Thyroid gland (tissue), 4 donors: ENCODE measurements around the gene MRPL10. TPM values are rescaled to one million over a fixed set of nuclear protein-coding genes. Genes with fewer than 3 reads are reported as not detected.

Experiments used
- DNase-seq, 2 donors: peaks; one replicate each; pipeline ENCODE4 v3.0.0-alpha.2; 2019
- H3K27ac ChIP-seq, 3 donors: fragments of 200-600 bp; sonication (generic); 1 replicate in 2 of 3; 2 replicates in 1 of 3; pipeline ENCODE4 v1.5.1; 2016 to 2019; ENCODE audit warnings: mild to moderate bottlenecking in 1 of 3, moderate library complexity in 1 of 3
- H3K27me3 ChIP-seq: fragments of 200-600 bp; sonication (generic); one replicate; pipeline ENCODE4 v1.5.1; 2019
- H3K36me3 ChIP-seq, 2 donors: fragments of 200-600 bp; sonication (generic); one replicate each; pipeline ENCODE4 v1.5.1; 2016 to 2019
- H3K4me1 ChIP-seq, 2 donors: fragments of 200-600 bp; sonication (generic); one replicate each; pipeline ENCODE4 v1.5.1; 2017 to 2019
- H3K4me3 ChIP-seq, 3 donors: fragments of 200-600 bp; sonication (generic); replicated peaks in 1 of 3; 1 replicate in 2 of 3; 2 replicates in 1 of 3; pipeline ENCODE4 v1.5.1; 2016; ENCODE audit warnings: mild to moderate bottlenecking in 1 of 3
- H3K9me3 ChIP-seq: fragments of 200-600 bp; sonication (generic); one replicate; pipeline ENCODE4 v1.5.1; 2017
- POLR2A ChIP-seq, 2 donors: fragments of 450-650 bp; IDR thresholded peaks; one replicate each; pipeline ENCODE4 v1.6.1; 2017; ENCODE audit warnings: antibody characterized with exemption in 2 of 2, mild to moderate bottlenecking in 2 of 2, moderate library complexity in 1 of 2
- WGBS, 2 donors: methylation state at CpG; one replicate each; pipeline ENCODE4 v1.1.5; 2017; 5-methylcytosine and 5-hydroxymethylcytosine counted together
- intact Hi-C: fragments of 100-400 bp; cut with DNase I; formaldehyde crosslinking; loops from one replicate; pipeline ENCODE4 v1.15.1; 2023
- total RNA-seq, 4 donors: library from RNA; depleted of rRNA; stranded (reverse); fragments of >200 nt; gene quantifications; one replicate each; pipeline ENCODE4 v1.2.3, GENCODE V29; 2016
- TF ChIP-seq, protein P1 (sequence below), 6 experiments: fragments of 200-600 bp in 3 of 6; fragments of 450-650 bp in 3 of 6; sonication (generic) in 3 of 6; IDR thresholded peaks; one replicate each; pipeline ENCODE4 v1.5.1; 2016 to 2019; ENCODE audit warnings: antibody characterized with exemption in 6 of 6, mild to moderate bottlenecking in 2 of 6, inconsistent platforms in 1 of 6, moderate library complexity in 1 of 6

The MRPL10 gene
- total RNA-seq, 4 donors from 2014 or later: 36.1 to 51.9 (median 39.1) TPM

DNA sequence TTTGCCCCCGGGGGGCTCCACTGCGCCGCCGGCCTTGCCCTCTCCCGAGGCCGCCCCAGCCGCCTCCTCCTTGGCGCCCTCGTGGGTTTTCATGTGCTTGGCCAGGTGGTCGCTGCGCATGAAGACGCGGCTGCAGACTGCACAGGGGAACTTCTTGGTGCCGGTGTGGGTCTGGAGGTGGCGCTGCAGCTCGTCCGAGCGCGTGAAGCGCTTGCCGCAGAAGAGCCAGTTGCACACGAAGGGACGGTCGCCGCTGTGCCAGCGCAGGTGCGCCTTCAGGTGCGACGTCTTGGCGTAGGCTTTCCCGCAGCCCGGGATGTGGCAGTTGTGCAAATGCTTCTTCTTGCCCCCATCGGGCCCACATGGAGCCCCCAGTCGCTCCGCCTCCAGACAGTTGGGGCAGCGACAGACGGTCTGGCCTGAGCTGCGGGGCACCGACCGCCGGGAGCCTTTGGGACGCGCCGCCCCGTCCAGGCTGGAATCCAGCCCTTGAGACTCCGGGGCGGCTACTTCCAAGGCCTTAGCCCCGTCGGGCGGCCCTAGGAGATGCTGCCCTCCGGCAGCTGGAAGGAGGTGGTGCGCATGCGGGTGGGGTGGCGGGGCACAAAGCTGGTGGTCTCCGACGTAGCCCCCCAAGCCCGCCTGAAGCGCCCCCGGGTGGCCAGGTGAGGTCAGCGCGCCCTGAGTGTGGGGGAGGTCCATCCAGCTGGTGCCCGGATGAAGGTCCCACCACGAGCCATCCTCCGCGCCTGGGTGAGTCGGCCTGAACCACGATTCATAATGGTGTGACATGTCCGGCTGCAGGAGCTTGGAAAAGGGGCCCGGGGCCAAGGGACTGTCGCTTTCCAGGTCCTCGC is 16.2 kb upstream of the MRPL10 start:
- DNase-seq: peak in 1 of 2 donors; percentile 17
- intact Hi-C loops: loop anchor here (5.0 kb wide), 1 partner anchor 170 kb away; no protein-coding TSS in a partner anchor
- TF ChIP-seq, protein P1, sequence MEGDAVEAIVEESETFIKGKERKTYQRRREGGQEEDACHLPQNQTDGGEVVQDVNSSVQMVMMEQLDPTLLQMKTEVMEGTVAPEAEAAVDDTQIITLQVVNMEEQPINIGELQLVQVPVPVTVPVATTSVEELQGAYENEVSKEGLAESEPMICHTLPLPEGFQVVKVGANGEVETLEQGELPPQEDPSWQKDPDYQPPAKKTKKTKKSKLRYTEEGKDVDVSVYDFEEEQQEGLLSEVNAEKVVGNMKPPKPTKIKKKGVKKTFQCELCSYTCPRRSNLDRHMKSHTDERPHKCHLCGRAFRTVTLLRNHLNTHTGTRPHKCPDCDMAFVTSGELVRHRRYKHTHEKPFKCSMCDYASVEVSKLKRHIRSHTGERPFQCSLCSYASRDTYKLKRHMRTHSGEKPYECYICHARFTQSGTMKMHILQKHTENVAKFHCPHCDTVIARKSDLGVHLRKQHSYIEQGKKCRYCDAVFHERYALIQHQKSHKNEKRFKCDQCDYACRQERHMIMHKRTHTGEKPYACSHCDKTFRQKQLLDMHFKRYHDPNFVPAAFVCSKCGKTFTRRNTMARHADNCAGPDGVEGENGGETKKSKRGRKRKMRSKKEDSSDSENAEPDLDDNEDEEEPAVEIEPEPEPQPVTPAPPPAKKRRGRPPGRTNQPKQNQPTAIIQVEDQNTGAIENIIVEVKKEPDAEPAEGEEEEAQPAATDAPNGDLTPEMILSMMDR (IDR thresholded peaks at IDR 0.05): peak in 3 of 6 experiments; percentile 8 to 23 (median 12)
- no peak for TF ChIP-seq POLR2A (IDR thresholded peaks at IDR 0.05)
- Histone ChIP-seq H3K27me3 (peaks cover 30% of the 10 kb centered on the region), H3K27ac (no peak overlapping the region), H3K4me1 (peaks cover 11 to 37% of the 10 kb centered on the region in 2 donors), H3K4me3 (no peak overlapping the region), H3K9me3 (no peaks in the 10 kb centered on the region), H3K36me3 (no peaks in the 10 kb centered on the region)
- 25% methylated on average over 7 of the region's 71 CpGs; no CpG with 5 or more reads in 1 of the 2 donors for WGBS, 2 donors

DNA sequence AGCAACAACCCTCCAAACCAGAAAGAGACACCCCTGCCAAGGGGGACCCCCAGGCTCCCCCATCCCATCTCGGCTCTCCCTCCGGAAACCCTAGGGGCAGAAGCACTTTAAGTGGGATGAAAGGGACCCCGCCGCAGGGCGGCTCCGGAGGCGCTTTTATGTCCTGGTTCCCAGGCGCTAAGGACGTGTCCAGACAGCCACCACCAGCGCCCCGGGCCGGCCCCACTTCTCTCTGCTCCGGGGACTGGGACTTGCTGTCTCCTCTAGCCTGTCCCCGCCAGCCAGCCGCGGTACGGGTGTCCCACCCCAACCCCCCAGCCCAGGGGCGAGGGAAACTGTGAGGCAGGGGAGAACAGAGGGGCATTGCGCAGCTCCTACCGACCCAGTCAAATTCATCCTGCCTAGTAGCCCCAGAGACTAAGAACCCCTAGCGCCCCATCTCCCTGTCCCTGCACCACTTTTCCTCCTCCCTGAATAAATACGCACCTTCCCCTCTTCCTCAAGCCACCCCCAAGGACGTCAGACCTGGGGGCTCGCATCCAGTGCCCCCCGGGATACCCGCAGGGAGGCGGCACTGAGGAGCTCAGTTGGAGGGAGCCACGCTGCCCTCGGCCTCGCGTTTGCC is 15.5 kb upstream of the MRPL10 start:
- Histone ChIP-seq H3K4me3 (no peak overlapping the region), H3K4me1 (peaks cover 11 to 34% of the 10 kb centered on the region in 2 donors), H3K27me3 (peaks cover 23% of the 10 kb centered on the region), H3K36me3 (no peaks in the 10 kb centered on the region), H3K27ac (no peak overlapping the region), H3K9me3 (no peaks in the 10 kb centered on the region)
- WGBS, 2 donors: 15 to 21% methylated on average over 8 to 13 of the region's 31 CpGs
- intact Hi-C loops: loop anchor here (5.0 kb wide), 1 partner anchor 170 kb away; no protein-coding TSS in a partner anchor
- TF ChIP-seq, protein P1 (IDR thresholded peaks at IDR 0.05): no peak
- no peak for TF ChIP-seq POLR2A (IDR thresholded peaks at IDR 0.05)
- DNase-seq: no peak

DNA sequence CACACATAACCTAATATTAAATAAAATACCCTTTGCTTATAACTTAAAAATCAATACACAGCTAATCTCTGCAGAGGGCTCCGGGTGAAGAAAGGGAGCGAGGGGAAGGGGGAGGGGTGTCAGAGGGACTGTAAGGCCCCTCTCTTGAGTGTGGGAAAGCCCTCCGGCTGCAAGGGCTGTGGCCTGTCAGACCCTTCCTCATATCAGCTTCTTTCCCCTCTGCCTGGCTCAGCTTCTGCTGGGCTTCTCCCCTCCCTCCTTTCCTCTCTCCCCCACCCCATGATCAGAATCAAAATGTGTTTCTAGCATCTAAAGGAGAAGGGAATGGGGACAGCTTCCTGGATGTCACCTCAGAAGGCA is 14.4 kb upstream of the MRPL10 start:
- intact Hi-C loops: loop anchor here (5.0 kb wide), 1 partner anchor 172 kb away; no protein-coding TSS in a partner anchor
- no peaks in the 10 kb centered on the region for H3K36me3 ChIP-seq
- DNase-seq: no peak
- H3K27me3 ChIP-seq: peaks cover 22% of the 10 kb centered on the region
- H3K9me3 ChIP-seq: no peaks in the 10 kb centered on the region
- H3K27ac ChIP-seq: no peak overlapping the region
- no peak for TF ChIP-seq POLR2A (IDR thresholded peaks at IDR 0.05)
- TF ChIP-seq, protein P1 (IDR thresholded peaks at IDR 0.05): no peak
- H3K4me1 ChIP-seq: peaks cover 1 to 30% of the 10 kb centered on the region in 2 donors
- H3K4me3 ChIP-seq: no peak overlapping the region
- WGBS, 2 donors: 67 to 77% methylated on average over 3 of the region's 3 CpGs

DNA sequence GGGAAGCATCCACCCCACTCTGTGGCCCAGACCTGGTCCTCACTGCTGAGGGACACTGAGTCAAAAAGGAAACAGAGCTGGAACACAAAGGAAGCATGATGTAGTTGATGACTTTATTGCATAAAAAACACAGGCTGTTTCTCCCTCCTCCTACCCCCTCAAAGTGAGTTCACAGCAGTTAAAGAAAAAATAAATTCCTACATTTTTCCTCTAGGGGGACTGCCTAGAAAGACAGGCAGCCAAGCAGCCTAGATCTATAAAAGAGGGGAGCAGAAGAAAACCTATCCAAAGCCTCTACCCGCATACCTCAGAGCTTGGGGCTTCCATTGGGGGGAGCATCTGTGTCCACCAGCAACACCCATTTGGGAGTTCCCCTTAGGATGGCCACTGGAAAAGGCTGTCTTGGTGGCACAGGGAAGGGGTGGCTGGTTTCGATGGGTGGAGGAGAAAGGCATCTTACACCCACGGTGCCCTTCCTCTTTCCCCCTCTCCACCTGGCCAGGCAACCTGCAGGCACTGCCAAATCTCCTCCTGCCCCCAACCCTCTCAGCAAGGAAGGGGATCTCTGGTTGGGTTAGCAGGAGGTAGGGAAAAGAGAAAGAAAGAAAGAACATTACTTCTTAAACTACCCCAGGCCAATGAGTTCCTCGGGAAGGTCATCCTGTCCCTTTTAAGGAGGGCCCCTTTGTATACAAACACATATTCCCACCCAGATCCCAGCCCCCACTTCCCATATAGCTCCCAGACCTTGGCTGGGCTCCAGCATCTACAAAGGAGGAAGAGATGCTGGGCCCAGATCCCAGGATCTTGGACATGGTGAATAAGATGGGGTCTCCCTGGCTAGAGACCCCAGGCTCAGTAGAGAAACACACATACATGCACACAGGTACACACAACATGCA is 13.7 kb upstream of the MRPL10 start:
- H3K9me3 ChIP-seq: no peaks in the 10 kb centered on the region
- no peak overlapping the region for H3K4me3 ChIP-seq
- H3K27me3 ChIP-seq: peaks cover 22% of the 10 kb centered on the region
- H3K4me1 ChIP-seq: peaks cover 3 to 33% of the 10 kb centered on the region in 2 donors
- no peak overlapping the region for H3K27ac ChIP-seq
- 48 to 67% methylated on average over 2 to 4 of the region's 4 CpGs for WGBS, 2 donors
- no peaks in the 10 kb centered on the region for H3K36me3 ChIP-seq
- no peak for DNase-seq
- intact Hi-C loops: loop anchor here (5.0 kb wide), 1 partner anchor 172 kb away; no protein-coding TSS in a partner anchor
- no peak for TF ChIP-seq POLR2A (IDR thresholded peaks at IDR 0.05)
- TF ChIP-seq, protein P1 (IDR thresholded peaks at IDR 0.05): peak in 1 of 6 experiments; percentile 6
